GM10266 (cell line): Measurements from ENCODE around the gene FBL.
"Not testable (repeated sequence)": the region's sequence is repeated elsewhere in the genome, so short reads cannot be mapped to it uniquely, and the experiment has no call there.

Experiments
- DNase-seq: peaks from one replicate; pipeline ENCODE4 v3.0.0; 2012; ENCODE audit errors: extremely low spot score
- TF ChIP-seq, protein P1 (sequence below): IDR thresholded peaks from 2 replicates; pipeline ENCODE4 v1.5.1; 2012; ENCODE audit warnings: mild to moderate bottlenecking, low read depth; ENCODE audit not compliant: control insufficient read depth, insufficient read depth; ENCODE audit errors: missing control alignments

FBL gene

DNA sequence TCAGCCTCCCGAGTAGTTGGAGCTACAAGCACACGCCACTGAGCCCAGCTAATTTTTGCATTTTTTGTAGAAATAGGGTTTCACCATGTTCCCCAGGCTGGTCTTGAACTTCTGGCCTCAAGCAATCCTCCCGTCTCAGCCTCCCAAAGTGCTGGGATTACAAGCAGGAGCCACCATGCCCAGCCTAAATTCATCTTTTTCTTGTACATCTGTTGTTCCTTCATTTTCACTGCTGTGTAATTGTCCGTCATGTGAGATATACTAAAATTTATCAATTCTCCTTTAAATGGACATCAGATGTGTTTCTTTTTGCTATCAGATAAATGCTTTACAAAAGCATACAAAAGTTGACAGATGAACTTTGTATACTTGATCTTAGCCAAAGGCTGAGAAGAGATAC, 35.1 kb downstream of the FBL start:
- no peak for DNase-seq
- TF ChIP-seq, protein P1, sequence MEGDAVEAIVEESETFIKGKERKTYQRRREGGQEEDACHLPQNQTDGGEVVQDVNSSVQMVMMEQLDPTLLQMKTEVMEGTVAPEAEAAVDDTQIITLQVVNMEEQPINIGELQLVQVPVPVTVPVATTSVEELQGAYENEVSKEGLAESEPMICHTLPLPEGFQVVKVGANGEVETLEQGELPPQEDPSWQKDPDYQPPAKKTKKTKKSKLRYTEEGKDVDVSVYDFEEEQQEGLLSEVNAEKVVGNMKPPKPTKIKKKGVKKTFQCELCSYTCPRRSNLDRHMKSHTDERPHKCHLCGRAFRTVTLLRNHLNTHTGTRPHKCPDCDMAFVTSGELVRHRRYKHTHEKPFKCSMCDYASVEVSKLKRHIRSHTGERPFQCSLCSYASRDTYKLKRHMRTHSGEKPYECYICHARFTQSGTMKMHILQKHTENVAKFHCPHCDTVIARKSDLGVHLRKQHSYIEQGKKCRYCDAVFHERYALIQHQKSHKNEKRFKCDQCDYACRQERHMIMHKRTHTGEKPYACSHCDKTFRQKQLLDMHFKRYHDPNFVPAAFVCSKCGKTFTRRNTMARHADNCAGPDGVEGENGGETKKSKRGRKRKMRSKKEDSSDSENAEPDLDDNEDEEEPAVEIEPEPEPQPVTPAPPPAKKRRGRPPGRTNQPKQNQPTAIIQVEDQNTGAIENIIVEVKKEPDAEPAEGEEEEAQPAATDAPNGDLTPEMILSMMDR: no peak

DNA sequence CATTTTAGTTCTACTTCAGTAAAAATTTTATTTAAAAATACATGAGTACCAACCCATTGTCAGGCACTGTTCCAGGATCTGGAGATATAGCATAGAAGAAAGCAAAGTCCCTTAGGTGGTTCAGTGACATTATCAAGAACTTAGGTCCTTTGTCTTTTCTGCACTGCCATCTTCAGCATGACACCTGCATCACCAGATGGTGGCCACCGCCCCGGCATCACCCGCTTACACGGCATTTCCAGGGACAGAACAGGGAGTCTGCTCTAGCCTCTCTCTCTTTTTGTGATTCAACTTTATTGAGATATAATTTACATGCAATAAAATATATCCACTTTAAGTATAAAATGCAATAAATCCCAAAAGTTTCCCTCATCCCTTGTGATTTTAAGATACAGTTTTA, 35.8 kb downstream of the FBL start:
- TF ChIP-seq, protein P1: no peak
- DNase-seq: no peak

DNA sequence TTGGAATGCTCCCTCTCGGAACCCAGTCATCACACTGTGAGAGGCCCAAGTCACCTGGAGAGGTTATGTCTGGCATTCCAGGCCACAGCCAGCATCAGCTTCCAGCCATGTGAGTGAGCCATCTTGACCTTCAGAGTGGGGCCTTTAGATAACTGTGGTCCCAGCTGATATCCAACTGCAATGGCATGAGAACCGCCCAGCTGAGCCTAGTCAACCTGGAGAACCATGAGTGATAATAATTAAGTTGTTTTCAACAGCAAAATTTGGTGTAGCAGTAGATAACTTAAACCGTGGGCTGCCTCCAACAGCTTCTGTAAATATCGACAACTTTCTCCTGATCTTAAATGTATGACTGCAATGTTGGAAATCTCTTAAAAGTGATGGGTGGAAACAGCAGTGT, 36.8 kb downstream of the FBL start:
- TF ChIP-seq, protein P1: no peak
- no peak for DNase-seq

DNA sequence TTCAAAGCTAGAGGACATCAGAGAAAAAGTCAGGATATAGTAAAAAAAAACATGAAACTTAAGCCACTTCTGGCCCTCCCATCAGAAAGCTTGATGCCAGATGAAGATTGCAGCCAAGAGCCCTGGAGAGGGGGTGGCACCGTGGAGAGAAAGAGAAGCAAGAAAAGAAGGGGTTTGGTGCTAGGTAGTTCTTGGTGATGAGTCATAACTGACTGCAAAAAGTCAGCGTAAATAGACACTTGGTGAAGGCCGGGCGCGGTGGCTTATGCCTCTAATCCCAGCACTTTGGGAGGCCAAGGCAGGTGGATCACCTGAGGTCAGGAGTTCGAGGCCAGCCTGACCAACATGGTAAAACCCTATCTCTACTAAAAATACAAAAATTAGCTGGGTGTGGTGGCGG, 37.5 kb downstream of the FBL start:
- DNase-seq: not testable (repeated sequence)

DNA sequence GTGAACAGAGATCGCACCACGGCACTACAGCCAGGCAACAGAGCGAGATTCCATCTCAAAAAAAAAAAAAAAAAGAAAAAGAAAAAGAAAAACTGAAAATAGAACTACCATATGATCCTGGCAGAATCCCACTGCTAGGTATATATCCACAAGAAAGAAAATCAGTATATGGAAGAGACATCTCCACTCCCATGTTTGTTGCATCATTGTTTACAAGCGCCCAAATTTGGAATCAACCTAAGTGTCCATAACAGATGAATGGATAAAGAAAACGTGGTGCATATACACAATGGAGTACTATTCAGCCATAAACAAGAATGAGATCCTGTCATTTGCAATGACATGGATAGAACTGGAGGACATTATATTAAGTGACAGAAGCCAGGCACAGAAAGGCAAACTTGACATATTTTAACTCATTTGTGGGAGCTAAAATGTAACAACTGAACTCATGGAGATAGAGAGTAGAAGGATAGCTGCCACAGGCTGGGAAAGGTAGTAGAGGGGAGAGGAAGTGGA, 38.3 kb downstream of the FBL start:
- no peak for DNase-seq
- TF ChIP-seq, protein P1: no peak

DNA sequence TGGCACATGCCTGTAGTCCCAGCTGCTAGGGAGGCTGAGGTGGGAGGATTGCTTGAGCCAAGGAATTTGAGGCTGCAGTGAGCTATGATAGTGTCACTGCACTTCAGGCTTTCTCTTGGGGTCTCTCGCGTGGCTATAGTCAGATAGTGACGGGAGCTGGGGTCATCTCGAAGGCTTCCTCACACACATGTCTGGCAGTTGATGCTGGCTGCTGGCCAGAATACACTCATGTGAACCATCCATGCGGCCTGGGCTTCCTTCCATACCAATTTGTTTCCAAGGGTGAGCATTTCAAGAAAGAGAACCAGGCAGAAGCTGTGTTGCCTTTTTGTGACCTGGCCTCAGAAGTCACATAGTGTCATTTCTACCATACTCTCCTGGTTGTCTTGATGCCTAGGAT, 41.1 kb downstream of the FBL start:
- no peak for DNase-seq
- TF ChIP-seq, protein P1: no peak

DNA sequence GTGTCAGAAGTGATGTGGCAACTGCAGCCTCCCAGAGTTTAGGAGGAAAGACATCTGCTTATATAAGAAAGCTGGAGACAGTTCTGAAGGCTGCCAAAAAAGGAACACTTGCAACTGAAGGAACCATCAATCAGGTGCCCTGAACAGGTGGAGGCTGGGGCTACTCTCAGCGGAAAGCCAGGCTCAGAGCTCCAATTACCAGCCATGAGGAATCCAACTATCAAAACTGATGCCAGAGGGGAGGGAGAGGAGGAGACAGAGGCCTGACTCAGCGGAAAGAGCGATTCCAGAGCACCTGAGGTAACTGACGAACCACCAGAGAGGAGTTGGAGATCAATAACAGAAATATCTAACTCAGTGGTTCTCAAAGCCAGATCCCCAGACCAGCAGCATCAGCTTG, 43.2 kb downstream of the FBL start:
- no peak for DNase-seq
- TF ChIP-seq, protein P1: no peak

DNA sequence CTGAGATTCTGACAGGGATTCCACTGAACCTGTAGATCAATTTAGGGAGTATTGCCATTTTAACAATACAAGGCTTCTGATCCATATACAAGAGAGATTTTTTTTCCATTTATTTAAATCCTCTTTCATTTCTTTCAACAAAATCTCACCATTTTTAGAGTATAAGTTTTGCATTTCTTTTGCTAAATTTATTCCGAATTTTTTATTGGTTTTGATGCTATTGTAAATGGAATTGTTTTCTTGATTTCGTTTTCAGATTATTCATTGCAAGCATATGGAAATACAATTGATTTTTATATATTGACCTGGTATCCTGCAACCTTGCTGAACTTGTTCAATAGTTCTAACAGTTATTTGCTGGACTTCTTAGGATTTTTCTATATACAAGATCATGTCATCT, 49.1 kb downstream of the FBL start:
- TF ChIP-seq, protein P1: no peak
- DNase-seq: no peak
